GM21360 (cell line): ENCODE results near the gene PLLP.

Experiments
- ATAC-seq: cut with Tn5 transposase; IDR thresholded peaks from one replicate; pipeline ENCODE4 v1.9.1; 2021; ENCODE audit warnings: mild to moderate bottlenecking, moderate library complexity; ENCODE audit not compliant: unreplicated experiment

Gene PLLP, protein sequence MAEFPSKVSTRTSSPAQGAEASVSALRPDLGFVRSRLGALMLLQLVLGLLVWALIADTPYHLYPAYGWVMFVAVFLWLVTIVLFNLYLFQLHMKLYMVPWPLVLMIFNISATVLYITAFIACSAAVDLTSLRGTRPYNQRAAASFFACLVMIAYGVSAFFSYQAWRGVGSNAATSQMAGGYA

DNA sequence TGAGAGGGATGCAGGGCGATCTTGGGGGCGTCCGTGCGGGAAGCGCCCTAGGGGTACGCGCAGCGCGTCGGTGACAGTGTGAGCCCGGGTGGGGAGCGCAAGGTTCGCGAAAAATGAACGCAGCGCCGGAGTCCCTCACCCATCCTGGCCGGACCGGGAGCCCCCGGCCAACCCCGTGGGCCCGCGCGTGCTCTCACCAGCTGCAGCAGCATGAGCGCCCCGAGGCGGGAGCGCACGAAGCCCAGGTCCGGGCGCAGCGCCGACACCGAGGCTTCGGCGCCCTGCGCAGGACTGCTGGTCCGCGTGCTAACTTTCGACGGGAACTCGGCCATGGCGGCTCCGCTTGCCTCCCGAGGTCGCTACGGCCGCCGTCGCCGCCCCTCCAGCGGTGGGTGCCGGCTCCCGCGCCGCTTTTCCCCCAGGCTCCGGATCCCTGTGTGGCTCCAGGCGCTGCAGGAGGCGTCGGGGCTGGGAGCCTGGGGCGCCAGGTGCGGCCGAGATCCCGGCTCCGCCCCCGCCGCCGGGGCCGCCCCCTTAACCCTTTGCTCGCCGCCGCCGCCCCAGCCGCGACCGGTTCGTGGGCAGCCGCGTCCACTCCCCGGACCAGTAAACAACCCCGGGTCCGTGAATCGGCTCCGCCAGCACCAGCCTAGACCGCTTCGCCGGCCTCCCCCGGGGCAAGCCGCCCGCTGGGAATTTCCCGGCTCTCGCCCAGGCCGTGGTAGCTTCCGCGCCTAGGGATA, at the start of gene PLLP:
Gene PLLP, minus strand, starts transcription at position 464 of the 743 bp plus-strand sequence. Its CDS starts 132 bp downstream, at position 332.
- no peak for ATAC-seq

GRCh38 chr16:57333402-57333801, 48.9 kb upstream of the PLLP start:
- no peak for ATAC-seq

DNA sequence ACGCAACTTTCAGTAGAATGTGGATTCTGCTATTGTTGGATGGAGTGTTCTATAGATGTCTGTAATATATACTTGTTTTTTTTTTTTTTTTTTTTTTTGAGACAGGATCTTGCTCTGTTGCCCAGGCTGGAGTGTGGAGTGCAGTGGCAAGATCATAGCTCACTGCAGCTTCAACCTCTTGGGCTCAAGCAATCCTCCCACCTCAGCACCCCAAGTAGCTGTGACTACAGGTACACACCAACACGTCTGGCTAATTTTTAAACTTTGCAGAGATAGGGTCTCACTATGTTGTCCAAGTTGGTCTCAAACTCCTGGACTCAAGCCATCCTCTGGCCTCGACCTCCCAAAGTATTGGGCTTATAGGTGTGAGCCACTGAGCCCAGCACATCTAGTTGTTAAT, 46.9 kb upstream of the PLLP start:
- ATAC-seq: no peak

DNA sequence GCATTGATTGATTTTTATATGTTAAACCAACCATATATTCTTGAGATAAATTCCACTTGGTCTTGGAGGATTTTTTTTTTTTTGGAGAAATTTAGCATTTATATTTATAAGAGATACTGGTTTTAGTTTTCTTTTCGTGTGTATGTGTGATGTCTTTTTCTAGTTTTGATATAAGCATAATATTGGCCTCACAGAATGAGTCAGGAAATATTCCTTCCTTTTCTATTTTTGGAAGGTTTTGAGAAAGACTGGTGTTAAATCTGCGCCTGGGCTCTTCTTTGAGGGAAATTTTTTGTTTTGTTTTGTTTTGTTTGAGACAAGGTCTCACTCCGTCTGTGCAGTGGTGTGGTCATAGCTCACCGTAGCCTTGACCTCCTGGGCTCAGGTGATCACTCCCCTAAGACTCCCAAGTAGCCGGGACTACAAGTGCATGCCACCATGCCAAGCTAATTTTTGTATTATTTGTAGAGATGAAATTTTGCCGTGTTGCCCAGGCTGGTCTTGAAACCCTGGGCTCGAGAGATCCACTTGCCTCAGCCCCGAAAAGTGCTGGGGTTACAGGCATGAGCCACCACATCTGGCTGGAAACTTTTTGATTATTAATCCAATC, 45.4 kb upstream of the PLLP start:
- ATAC-seq: no peak

- no peak for ATAC-seq
Measured at GRCh38 chr16:57325458-57325857, 41.0 kb upstream of the PLLP start.

GRCh38 chr16:57324749-57325148, 40.3 kb upstream of the PLLP start:
- no peak for ATAC-seq

GRCh38 chr16:57319646-57320045, 35.2 kb upstream of the PLLP start:
- ATAC-seq: no peak

GRCh38 chr16:57318240-57318970, 33.9 kb upstream of the PLLP start:
- no peak for ATAC-seq

DNA sequence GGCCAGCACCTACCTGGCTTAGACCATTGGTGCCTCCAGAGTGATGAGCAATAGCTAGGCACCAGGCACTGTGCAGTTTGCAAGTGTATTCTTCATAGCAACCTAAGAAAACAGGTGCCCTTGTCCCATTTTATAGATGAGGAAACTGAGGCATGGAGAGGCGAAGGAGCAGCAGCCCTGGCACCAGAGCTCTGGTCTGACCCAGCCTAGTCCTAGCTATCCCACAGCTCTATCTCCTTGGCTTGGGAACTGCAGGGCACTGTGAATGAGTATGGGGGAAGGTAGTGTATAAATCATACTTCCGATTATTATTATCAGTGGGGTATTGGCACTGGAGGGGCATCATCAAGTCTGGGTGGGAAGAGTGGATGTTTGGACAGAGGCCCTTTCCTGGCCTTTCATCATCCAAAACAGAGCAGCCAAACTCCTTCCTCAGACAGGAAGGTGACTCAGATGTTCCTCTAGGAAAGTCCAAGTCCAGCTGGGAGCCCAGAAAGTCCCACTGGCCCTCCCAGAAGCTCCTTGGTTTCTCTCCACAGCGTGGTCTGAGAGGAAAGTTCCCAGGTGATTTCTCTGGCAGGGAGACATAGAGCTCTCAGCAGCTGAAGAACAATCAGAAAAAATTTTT, 32.0 kb upstream of the PLLP start:
- no peak for ATAC-seq

- ATAC-seq: no peak
Measured at GRCh38 chr16:57315416-57315815, 30.9 kb upstream of the PLLP start.

DNA sequence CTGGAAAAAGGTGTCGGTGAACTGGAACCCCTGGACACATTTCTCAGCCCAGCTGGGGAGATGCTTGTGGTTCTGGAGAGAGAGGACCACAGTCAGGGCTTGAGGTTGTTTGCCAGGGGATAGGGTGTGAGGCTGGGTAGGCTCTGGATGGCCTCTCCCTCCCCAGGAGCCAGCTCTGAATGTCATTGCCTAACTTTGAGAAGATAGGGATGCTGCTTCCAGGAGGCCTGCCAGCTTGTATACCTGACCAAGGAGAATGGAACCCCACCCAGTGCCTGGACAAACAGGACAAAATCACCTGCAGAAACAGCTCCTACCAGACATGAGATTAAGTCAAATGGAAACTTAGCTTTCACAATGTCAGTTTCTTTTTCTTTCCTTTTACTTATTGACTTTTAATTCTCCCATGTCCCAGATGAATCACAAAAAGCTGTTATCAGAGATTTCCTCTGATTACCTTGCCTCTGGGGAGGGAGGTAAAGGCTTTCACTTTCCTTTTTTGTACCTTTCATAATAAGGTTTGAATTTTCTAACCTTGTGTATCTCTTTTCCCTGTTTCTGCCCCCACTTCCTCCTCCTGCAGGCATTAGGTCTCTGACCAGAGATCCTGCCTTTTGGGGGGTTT, 29.8 kb upstream of the PLLP start:
- no peak for ATAC-seq

DNA sequence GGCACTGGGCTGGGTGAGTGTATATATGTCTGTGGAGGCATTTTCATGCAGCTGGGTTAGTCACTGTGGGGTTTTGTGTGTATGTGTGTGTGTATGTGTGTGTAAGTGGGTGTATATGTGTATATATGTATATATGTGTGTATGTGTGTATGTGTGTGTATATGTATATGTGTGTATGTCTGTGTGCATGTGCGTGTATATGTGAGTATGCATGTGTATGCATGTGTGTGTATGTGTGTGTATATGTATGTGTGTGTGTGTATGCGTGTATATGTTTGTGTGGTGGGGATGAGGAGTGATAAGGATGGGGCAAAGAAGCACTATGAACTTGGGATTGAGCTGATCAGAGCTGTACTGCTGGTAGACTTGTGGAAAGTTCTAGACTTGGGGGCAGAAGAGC, 29.0 kb upstream of the PLLP start:
- ATAC-seq: no peak

DNA sequence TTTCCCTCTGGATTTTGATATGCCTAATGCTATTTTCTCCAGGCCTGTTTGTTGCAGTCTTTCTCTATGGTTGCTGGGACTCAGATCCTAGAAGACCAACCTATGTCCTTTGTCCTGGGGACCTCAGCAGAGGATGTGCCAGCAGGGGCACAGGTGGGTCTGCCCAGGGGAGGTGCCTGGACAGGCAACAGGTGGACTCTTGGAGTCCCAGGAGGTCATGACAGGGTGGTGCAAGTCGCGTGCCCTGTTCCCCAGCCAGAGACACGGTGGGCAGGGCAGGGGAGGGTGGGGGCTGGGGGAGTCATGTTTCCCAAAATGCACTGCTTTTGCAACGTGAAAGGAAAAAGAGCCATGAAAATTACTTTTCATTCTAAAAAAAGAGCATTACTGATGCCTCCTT, 26.3 kb upstream of the PLLP start:
- ATAC-seq: no peak

- ATAC-seq: no peak
Measured at GRCh38 chr16:57308041-57308440, 23.6 kb upstream of the PLLP start.

- no peak for ATAC-seq
Measured at GRCh38 chr16:57307365-57307764, 22.9 kb upstream of the PLLP start.

DNA sequence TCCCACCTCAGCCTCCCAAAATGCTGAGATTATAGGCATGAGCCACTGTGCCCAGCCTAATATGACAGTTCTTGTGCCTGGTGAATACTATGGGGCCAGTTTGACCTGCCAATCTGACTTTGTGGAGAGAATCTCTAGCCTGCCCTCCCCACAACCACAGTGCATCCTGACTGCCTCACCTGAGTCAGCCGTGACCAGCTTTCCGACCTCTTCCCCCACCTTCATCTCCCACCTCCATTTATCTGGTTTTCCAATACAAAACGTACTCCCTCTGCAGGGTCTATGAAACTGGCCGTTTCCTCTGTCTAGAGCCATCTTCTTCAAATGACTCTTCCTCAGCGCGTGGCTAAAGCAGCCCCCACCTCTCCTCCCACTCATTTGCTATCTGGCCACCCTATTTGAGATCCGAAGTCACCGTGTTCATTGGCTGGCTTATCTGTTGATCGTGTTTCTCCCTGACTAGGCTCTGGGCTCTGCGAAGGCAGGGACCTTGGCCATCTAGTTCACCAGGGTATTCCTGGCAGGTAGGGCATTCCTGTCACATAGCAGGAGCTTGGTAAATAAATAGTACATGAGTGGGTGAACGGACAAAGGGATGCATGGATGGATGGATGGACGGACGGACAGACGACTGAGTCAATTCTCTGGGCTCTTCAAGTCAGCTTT, 22.3 kb upstream of the PLLP start:
- no peak for ATAC-seq

DNA sequence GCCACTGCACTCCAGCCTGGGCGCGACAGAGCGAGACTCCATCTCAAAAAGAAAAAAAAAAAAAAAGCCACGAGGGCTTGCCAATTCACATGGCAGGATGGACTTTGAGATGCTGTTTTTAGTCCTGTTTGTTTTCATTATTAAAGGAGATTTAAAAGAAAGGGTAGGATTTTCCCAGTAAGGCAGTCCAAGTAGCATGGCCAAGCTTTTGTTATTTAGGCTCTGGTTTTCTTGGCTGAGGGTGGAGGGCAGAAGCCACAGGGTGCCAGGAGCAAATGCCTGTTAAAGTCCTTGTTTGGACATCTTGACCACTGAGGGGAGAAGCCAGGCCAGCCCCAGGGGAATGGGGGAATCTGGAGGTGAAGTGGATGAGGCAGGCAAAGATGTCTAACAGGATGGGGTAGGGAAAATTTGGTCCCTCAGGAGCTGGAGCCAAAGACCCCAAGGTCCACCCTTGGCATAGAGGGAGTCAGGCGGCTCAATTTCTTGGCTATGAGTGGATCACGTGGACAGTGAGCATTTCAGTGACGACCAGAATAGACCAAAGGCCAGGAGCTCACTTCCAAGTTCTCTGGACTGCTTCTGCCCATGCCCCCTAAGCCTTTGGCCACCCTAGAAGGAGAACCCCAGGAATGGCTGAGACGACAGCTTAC, 20.8 kb upstream of the PLLP start:
- ATAC-seq: no peak

DNA sequence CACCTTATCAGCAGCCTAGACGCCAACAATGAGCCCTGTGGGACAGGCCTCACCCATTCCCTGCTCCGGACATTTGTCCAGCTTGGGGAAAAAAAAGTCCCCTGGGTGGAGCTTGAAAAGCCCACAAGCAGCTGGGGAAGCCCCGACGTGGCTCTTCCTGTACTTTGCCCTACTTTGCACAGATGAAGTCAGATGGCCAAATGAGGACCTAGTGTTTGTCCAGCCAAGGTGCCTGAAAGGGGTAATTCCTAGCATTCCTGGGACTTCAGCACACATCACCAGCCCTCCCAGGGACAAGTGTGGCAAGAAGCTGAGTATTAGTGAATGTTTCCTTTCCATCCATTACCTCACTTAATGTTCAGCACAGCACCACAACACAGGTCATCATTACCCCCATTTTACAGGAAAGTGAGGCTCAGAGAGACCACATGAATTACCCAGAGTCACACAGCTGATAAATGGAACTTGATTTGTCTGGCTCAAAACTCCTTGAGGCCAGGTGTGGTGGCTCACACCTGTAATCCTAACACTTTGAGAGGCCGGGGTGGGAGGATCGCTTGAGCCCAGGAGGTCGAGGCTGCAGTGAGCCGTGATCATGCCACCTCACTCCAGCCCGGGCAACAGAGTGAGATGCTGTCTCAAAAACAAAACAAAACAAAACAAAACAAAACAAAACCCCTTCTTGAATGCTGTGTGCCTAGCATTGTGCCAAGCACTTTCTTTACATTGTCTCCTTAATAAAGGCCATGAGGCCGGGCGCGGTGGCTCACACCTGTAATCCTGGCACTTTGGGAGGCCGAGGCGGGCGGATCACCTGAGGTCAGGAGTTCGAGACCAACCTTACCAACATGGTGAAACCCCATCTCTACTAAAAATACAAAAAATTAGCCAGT, 19.9 kb upstream of the PLLP start:
- no peak for ATAC-seq

- ATAC-seq: no peak
Measured at GRCh38 chr16:57303910-57304168, 19.4 kb upstream of the PLLP start.
